ENCODE data around the gene PIP5K1C. TPM values are rescaled to one million over a fixed set of nuclear protein-coding genes. Genes with fewer than 3 reads are reported as not detected.

Gene PIP5K1C
- total and polyA plus RNA-seq, 9 of the 15 experiments (the other 6 are each of a cell fraction or from before 2014, with no cell fraction given), result 0.38 to 22.1 (median 4.1) TPM

DNA sequence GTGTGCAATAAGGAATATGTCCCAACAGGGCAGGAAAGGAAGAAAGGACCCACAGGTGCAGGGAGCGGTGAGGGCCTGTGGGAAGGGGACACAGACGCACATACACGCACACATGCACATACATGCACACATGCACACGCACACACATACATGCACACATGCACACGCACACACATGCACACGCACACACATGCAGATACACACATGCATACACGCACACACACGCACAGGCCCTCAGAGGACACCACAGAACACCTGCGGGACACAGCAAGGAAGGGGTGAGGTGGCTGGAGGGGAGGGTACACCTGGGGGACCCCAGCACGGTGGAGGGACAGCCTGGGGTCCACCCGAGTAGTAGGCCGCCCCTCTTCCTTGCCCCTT lies 12.9 kb downstream of the PIP5K1C start (continued):
- no peak for TF ChIP-seq ZBTB2 (IDR thresholded peaks at IDR 0.05)
- TF ChIP-seq PHF20 (IDR thresholded peaks at IDR 0.05; ENCODE audit: partially characterized antibody), result peak; percentile 78
- no peak for TF ChIP-seq ZEB2 (IDR thresholded peaks at IDR 0.05)
- TF ChIP-seq ZNF518B (CRISPR knock-in tag; IDR thresholded peaks at IDR 0.05), result no peak
- TF ChIP-seq FOXJ2 (tag; IDR thresholded peaks at IDR 0.05), result no peak
- no peak for TF ChIP-seq NR1H2 (CRISPR knock-in tag; IDR thresholded peaks at IDR 0.05)
- peak; percentile 66; the same call in 1 of the 2 replicates for TF ChIP-seq NFRKB (IDR thresholded peaks at IDR 0.05; ENCODE audit: low read depth)
- TF ChIP-seq ZNF778 (CRISPR knock-in tag; IDR thresholded peaks at IDR 0.05), result no peak
- no peak for TF ChIP-seq FOXM1 (IDR thresholded peaks at IDR 0.05; ENCODE audit: low read depth)
- no peak for TF ChIP-seq FOXM1 (CRISPR knock-in tag; IDR thresholded peaks at IDR 0.05; ENCODE audit: low read depth)
- TF ChIP-seq ZSCAN32 (CRISPR knock-in tag; IDR thresholded peaks at IDR 0.05), result no peak
- TF ChIP-seq ZFP36 (IDR thresholded peaks at IDR 0.05; ENCODE audit: low read depth, low read length, partially characterized antibody), result no peak
